BE2C (cell line): ENCODE data around the gene TUT4.

Experiments
- DNase-seq: peaks from one replicate; pipeline ENCODE4 v3.0.0-alpha.2; 2020
- H3K27me3 ChIP-seq: fragments of 250-450 bp; sonication (Bioruptor Pico); 2 replicates; pipeline ENCODE4 v1.5.1; 2020; ENCODE audit warnings: mild to moderate bottlenecking
- H3K36me3 ChIP-seq: fragments of 250-450 bp; sonication (Bioruptor Pico); 2 replicates; pipeline ENCODE4 v1.5.1; 2020; ENCODE audit warnings: mild to moderate bottlenecking
- H3K4me1 ChIP-seq: fragments of 250-450 bp; sonication (Bioruptor Pico); 2 replicates; pipeline ENCODE4 v1.5.1; 2020
- H3K4me3 ChIP-seq: 2 replicates; pipeline ENCODE4 v1.5.1; 2011; ENCODE audit warnings: low read depth, low read length
- H3K9me3 ChIP-seq: fragments of 250-450 bp; sonication (Bioruptor Pico); 2 replicates; pipeline ENCODE4 v1.5.1; 2020
- CTCF ChIP-seq: IDR thresholded peaks from 2 replicates; pipeline ENCODE4 v1.5.1; 2012; ENCODE audit warnings: mild to moderate bottlenecking, low read depth, low read length

The TUT4 gene

GRCh38 chr1:52503706-52504105 is 49.2 kb downstream of the TUT4 start:
- DNase-seq, result no peak
- H3K4me3 ChIP-seq, result no peak overlapping the region
- no peaks in the 10 kb centered on the region for H3K9me3 ChIP-seq
- H3K36me3 ChIP-seq, result no peaks in the 10 kb centered on the region
- no peak for TF ChIP-seq CTCF
- no peaks in the 10 kb centered on the region for H3K4me1 ChIP-seq
- H3K27me3 ChIP-seq, result no peaks in the 10 kb centered on the region

GRCh38 chr1:52502789-52503188 is 50.1 kb downstream of the TUT4 start:
- H3K4me3 ChIP-seq, result no peak overlapping the region
- H3K4me1 ChIP-seq, result no peaks in the 10 kb centered on the region
- no peaks in the 10 kb centered on the region for H3K27me3 ChIP-seq
- H3K9me3 ChIP-seq, result no peaks in the 10 kb centered on the region
- H3K36me3 ChIP-seq, result no peaks in the 10 kb centered on the region
- no peak for TF ChIP-seq CTCF
- peak; percentile 7 for DNase-seq

- no peaks in the 10 kb centered on the region for H3K4me1 ChIP-seq
- H3K9me3 ChIP-seq, result no peaks in the 10 kb centered on the region
- no peak for TF ChIP-seq CTCF
- no peaks in the 10 kb centered on the region for H3K36me3 ChIP-seq
- DNase-seq, result no peak
- H3K4me3 ChIP-seq, result no peak overlapping the region
- no peaks in the 10 kb centered on the region for H3K27me3 ChIP-seq
These were observed 65.3 kb downstream of the TUT4 start for GRCh38 chr1:52487632-52488031.

GRCh38 chr1:52482326-52483004 is 70.4 kb downstream of the TUT4 start:
- Histone ChIP-seq H3K27me3 (no peaks in the 10 kb centered on the region), H3K9me3 (no peaks in the 10 kb centered on the region), H3K4me1 (no peaks in the 10 kb centered on the region), H3K36me3 (no peaks in the 10 kb centered on the region), H3K4me3 (no peak overlapping the region)
- no peak for DNase-seq
- TF ChIP-seq CTCF, result no peak

GRCh38 chr1:52479076-52479475 is 73.8 kb downstream of the TUT4 start:
- no peak for TF ChIP-seq CTCF
- Histone ChIP-seq H3K9me3 (no peaks in the 10 kb centered on the region), H3K36me3 (no peaks in the 10 kb centered on the region), H3K4me3 (no peak overlapping the region), H3K27me3 (no peaks in the 10 kb centered on the region), H3K4me1 (no peaks in the 10 kb centered on the region)
- DNase-seq, result no peak

GRCh38 chr1:52477876-52478275 is 75.0 kb downstream of the TUT4 start:
- no peaks in the 10 kb centered on the region for H3K4me1 ChIP-seq
- no peak overlapping the region for H3K4me3 ChIP-seq
- no peaks in the 10 kb centered on the region for H3K36me3 ChIP-seq
- no peaks in the 10 kb centered on the region for H3K9me3 ChIP-seq
- no peak for TF ChIP-seq CTCF
- no peaks in the 10 kb centered on the region for H3K27me3 ChIP-seq
- DNase-seq, result no peak
